ENCODE results near the gene RUNX1. TPM values are rescaled to one million over a fixed set of nuclear protein-coding genes. Genes with fewer than 3 reads are reported as not detected.

The RUNX1 gene
- total and polyA plus RNA-seq, 10 of the 15 experiments (the other 5 are each of a cell fraction or from before 2014, with no cell fraction given): 0.90 to 15.2 (median 4.1) TPM

DNA sequence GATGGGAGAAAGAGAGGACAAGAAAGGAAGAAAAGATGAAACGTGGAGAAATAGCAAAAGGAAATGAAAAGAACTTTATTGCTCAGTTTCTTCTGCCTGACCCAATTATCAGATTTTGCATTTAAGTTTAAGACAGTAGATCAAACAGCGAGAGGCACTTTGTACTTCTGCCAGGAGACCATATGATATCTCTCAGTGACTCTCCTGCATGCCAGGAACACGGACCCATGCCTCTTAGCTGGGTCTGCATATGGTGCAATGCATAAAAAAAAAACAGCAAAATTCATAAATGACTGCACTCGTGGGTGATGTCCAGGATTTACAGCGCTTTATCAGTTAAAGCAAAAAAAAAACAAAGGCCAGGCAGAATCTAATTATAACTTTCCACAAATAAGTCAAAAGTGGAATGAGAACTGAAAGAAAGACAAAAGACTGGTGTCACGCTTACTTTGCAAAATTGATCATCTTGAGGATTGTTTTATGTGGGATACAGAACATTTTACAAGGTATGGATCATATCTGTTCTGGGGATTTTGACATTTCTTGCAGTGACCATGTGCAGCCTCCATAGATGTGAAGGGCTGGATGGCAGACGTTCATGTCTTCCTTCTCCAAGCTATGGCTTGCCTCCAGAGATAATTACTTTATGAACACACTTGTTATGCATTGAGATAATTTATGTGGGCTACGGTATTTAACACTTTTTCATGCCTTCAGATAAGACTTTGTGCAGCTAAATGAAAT is 79.5 kb downstream of the RUNX1 start (continued):
- TF ChIP-seq, protein P1, sequence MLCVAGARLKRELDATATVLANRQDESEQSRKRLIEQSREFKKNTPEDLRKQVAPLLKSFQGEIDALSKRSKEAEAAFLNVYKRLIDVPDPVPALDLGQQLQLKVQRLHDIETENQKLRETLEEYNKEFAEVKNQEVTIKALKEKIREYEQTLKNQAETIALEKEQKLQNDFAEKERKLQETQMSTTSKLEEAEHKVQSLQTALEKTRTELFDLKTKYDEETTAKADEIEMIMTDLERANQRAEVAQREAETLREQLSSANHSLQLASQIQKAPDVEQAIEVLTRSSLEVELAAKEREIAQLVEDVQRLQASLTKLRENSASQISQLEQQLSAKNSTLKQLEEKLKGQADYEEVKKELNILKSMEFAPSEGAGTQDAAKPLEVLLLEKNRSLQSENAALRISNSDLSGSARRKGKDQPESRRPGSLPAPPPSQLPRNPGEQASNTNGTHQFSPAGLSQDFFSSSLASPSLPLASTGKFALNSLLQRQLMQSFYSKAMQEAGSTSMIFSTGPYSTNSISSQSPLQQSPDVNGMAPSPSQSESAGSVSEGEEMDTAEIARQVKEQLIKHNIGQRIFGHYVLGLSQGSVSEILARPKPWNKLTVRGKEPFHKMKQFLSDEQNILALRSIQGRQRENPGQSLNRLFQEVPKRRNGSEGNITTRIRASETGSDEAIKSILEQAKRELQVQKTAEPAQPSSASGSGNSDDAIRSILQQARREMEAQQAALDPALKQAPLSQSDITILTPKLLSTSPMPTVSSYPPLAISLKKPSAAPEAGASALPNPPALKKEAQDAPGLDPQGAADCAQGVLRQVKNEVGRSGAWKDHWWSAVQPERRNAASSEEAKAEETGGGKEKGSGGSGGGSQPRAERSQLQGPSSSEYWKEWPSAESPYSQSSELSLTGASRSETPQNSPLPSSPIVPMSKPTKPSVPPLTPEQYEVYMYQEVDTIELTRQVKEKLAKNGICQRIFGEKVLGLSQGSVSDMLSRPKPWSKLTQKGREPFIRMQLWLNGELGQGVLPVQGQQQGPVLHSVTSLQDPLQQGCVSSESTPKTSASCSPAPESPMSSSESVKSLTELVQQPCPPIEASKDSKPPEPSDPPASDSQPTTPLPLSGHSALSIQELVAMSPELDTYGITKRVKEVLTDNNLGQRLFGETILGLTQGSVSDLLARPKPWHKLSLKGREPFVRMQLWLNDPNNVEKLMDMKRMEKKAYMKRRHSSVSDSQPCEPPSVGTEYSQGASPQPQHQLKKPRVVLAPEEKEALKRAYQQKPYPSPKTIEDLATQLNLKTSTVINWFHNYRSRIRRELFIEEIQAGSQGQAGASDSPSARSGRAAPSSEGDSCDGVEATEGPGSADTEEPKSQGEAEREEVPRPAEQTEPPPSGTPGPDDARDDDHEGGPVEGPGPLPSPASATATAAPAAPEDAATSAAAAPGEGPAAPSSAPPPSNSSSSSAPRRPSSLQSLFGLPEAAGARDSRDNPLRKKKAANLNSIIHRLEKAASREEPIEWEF (IDR thresholded peaks at IDR 0.05; ENCODE audit: insufficient replicate concordance, low read depth, low read length): no peak
- TF ChIP-seq RUNX3 (IDR thresholded peaks at IDR 0.05; ENCODE audit: low read length) (peak; percentile 56), ZNF217 (IDR thresholded peaks at IDR 0.05) (no peak), TBL1XR1 (IDR thresholded peaks at IDR 0.05; ENCODE audit: low read depth, low read length) (no peak), NRF1 (conservative IDR thresholded peaks at IDR 0.05; ENCODE audit: low read depth, low read length) (no peak), PML (IDR thresholded peaks at IDR 0.05; ENCODE audit: low read length) (no peak), DPF2 (IDR thresholded peaks at IDR 0.05) (no peak), ZBTB33 (IDR thresholded peaks at IDR 0.05) (no peak), ATF3 (IDR thresholded peaks at IDR 0.05; ENCODE audit: borderline replicate concordance, extremely low read depth, low read depth, low read length) (no peak)

Measured in GM12878 (cell line).